ENCODE data around the gene TLL1. TPM values are rescaled to one million over a fixed set of nuclear protein-coding genes. Genes with fewer than 3 reads are reported as not detected.

The TLL1 gene
- total and polyA plus RNA-seq, 8 donors, result 0.65 to 3.0 (median 1.6) TPM

GRCh38 chr4:165991325-165992180 is 118.5 kb downstream of the TLL1 start:
- WGBS, 2 donors, result 83 to 85% methylated on average over 4 of the region's 4 CpGs
- no peak for FAIRE-seq
- no peak overlapping the region for H3K27ac ChIP-seq
- peaks cover 0 to 4% (median 0%) of the 10 kb centered on the region in 4 donors for H3K27me3 ChIP-seq
- DNase-seq, result no peak
- no peaks in the 10 kb centered on the region for H3K9me3 ChIP-seq
- H3K4me1 ChIP-seq, result no peaks in the 10 kb centered on the region
- intact Hi-C loops (cut with DNase I), result no loop called here
- H3K4me3 ChIP-seq, result no peak overlapping the region
- ATAC-seq, result no peak
- TF ChIP-seq, protein P1, sequence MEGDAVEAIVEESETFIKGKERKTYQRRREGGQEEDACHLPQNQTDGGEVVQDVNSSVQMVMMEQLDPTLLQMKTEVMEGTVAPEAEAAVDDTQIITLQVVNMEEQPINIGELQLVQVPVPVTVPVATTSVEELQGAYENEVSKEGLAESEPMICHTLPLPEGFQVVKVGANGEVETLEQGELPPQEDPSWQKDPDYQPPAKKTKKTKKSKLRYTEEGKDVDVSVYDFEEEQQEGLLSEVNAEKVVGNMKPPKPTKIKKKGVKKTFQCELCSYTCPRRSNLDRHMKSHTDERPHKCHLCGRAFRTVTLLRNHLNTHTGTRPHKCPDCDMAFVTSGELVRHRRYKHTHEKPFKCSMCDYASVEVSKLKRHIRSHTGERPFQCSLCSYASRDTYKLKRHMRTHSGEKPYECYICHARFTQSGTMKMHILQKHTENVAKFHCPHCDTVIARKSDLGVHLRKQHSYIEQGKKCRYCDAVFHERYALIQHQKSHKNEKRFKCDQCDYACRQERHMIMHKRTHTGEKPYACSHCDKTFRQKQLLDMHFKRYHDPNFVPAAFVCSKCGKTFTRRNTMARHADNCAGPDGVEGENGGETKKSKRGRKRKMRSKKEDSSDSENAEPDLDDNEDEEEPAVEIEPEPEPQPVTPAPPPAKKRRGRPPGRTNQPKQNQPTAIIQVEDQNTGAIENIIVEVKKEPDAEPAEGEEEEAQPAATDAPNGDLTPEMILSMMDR (IDR thresholded peaks at IDR 0.05), result no peak
- no peaks in the 10 kb centered on the region for H3K36me3 ChIP-seq

GRCh38 chr4:165992283-165992682 is 119.2 kb downstream of the TLL1 start:
- intact Hi-C loops (cut with DNase I), result no loop called here
- 48 to 53% methylated on average over 1 of the region's 1 CpG for WGBS, 2 donors
- DNase-seq (no peak), FAIRE-seq (no peak), ATAC-seq (no peak)
- Histone ChIP-seq H3K4me1 (no peaks in the 10 kb centered on the region), H3K27ac (no peak overlapping the region), H3K9me3 (no peaks in the 10 kb centered on the region), H3K27me3 (peaks cover 0 to 4% (median 0%) of the 10 kb centered on the region in 4 donors), H3K4me3 (no peak overlapping the region), H3K36me3 (no peaks in the 10 kb centered on the region)
- TF ChIP-seq, protein P1 (IDR thresholded peaks at IDR 0.05), result no peak

DNA sequence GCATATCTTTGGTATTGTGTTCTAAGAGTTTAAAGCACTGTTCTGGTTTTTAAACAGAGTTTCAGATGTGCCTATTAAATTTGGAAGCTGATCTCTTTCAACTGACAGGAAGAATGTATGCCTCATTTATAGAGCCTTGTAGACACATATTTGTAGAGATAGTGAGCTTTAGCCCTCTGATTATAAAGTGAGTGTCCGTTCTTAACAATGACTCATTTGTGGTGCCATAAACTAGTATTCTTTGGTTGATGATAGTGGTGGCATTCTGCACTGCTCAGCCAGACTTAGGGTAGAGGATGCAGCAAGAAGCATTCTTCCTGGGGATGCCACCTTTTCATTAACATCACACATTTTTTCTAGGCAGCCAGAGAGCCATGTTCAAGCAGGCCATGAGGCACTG is 121.7 kb downstream of the TLL1 start:
- TF ChIP-seq, protein P1 (IDR thresholded peaks at IDR 0.05), result no peak

DNA sequence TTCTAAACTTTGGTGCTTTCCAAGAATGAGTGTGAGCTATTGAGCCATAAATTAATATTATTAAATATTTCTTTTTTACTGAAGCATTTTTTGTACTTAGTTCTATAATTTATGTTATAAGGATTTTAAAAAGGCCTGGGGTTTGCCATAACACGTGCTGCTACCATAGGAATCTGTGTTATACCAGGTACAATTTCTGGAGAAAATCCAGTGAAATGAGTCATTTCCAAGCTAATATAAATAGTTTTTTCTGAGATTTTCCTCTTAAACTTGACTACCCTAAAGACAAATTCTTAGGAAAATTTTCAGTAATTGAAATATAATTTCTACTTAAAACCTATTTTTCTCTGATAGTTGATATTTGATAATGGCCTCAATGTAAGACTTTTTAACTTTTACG is 130.8 kb downstream of the TLL1 start:
- Histone ChIP-seq H3K9me3 (no peaks in the 10 kb centered on the region), H3K4me1 (no peaks in the 10 kb centered on the region), H3K27ac (no peak overlapping the region), H3K36me3 (no peaks in the 10 kb centered on the region), H3K27me3 (no peaks in the 10 kb centered on the region), H3K4me3 (no peak overlapping the region)
- FAIRE-seq (no peak), DNase-seq (no peak), ATAC-seq (no peak)
- TF ChIP-seq, protein P1 (IDR thresholded peaks at IDR 0.05), result no peak
- WGBS, 2 donors, result 82 to 85% methylated on average over 2 of the region's 2 CpGs
- intact Hi-C loops (cut with DNase I), result no loop called here

More for the DNA sequence above, 121.7 kb downstream of the TLL1 start:
- Histone ChIP-seq H3K27ac (no peak overlapping the region), H3K9me3 (no peaks in the 10 kb centered on the region), H3K4me1 (no peaks in the 10 kb centered on the region), H3K27me3 (peaks cover 0 to 4% (median 0%) of the 10 kb centered on the region in 4 donors), H3K4me3 (no peak overlapping the region), H3K36me3 (no peaks in the 10 kb centered on the region)
- WGBS, 2 donors, result 47 to 54% methylated on average over 1 of the region's 1 CpG
- intact Hi-C loops (cut with DNase I), result no loop called here
- ATAC-seq, result no peak
- no peak for FAIRE-seq
- DNase-seq, result no peak

DNA sequence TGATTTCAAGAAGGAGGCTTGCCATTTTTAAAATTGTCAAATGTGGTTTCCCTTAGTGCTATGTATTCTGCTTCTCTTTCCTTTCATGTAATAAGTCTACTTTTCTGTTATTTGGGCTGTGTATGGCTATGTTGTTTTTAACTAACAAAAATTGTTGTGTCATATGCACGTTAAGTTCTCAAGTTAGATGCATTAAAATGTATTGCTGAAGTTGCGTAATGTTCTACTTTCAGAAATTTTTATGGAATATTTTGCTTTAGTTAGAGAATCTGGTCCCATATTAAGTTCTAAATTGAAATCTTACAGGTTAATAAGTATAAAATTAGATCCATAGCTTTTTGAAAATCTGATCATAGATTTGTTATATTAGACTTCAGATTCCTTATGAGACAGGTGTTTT is 133.2 kb downstream of the TLL1 start:
- no peaks in the 10 kb centered on the region for H3K27me3 ChIP-seq
- DNase-seq (no peak), ATAC-seq (no peak), FAIRE-seq (no peak)
- no peaks in the 10 kb centered on the region for H3K4me1 ChIP-seq
- no peaks in the 10 kb centered on the region for H3K36me3 ChIP-seq
- H3K27ac ChIP-seq, result no peak overlapping the region
- intact Hi-C loops (cut with DNase I), result no loop called here
- H3K9me3 ChIP-seq, result no peaks in the 10 kb centered on the region
- 89% methylated on average over 2 of the region's 2 CpGs for WGBS, 2 donors
- H3K4me3 ChIP-seq, result no peak overlapping the region
- TF ChIP-seq, protein P1 (IDR thresholded peaks at IDR 0.05), result no peak
